SK-N-SH treated with all-trans-retinoic acid at 6 μM for 48 hours (cell line): ENCODE results near the gene TMEM30A.

ENCODE experiments used
- ATAC-seq: fragments of 200-7000 bp; cut with Tn5 transposase; 3 replicates; pipeline ENCODE4 v1.9.1; 2020; ENCODE audit warnings: mild to moderate bottlenecking, moderate library complexity
- ARNTL ChIP-seq: fragments of 450-650 bp; formaldehyde crosslinking; IDR thresholded peaks from 2 replicates; pipeline ENCODE4 v1.5.0; 2020; ENCODE audit warnings: low read depth, mild to moderate bottlenecking, moderate library complexity, borderline replicate concordance
- BACH2 ChIP-seq: fragments of 250-450 bp; sonication (Bioruptor Pico); IDR thresholded peaks from 2 replicates; pipeline ENCODE4 v1.9.0; 2021; ENCODE audit warnings: mild to moderate bottlenecking, borderline replicate concordance
- CSDC2 ChIP-seq: fragments of 250-450 bp; sonication (Bioruptor Pico); IDR thresholded peaks from 2 replicates; pipeline ENCODE4 v1.5.0; 2020; ENCODE audit warnings: mild to moderate bottlenecking, moderate library complexity
- ESRRG ChIP-seq: fragments of 250-450 bp; sonication (Bioruptor Pico); IDR thresholded peaks from 2 replicates; pipeline ENCODE4 v1.6.1; 2021; ENCODE audit warnings: mild to moderate bottlenecking
- GLIS3 ChIP-seq: fragments of 250-450 bp; sonication (Bioruptor Pico); IDR thresholded peaks from 2 replicates; pipeline ENCODE4 v1.5.0; 2020; ENCODE audit warnings: mild to moderate bottlenecking, moderate library complexity
- ISL1 ChIP-seq: fragments of 250-450 bp; sonication (Bioruptor Pico); IDR thresholded peaks from 2 replicates; pipeline ENCODE4 v2.1.2; 2022; ENCODE audit warnings: mild to moderate bottlenecking, moderate library complexity
- OSR1 ChIP-seq: fragments of 250-450 bp; sonication (Bioruptor Pico); IDR thresholded peaks from 2 replicates; pipeline ENCODE4 v1.8.0; 2022; ENCODE audit warnings: moderate library complexity, mild to moderate bottlenecking, inconsistent platforms
- PATZ1 ChIP-seq: fragments of 250-450 bp; sonication (Bioruptor Pico); IDR thresholded peaks from 2 replicates; pipeline ENCODE4 v1.8.0; 2020; ENCODE audit warnings: mild to moderate bottlenecking, moderate library complexity, borderline replicate concordance
- POU6F1 ChIP-seq: fragments of 250-450 bp; sonication (Bioruptor Pico); IDR thresholded peaks from 2 replicates; pipeline ENCODE4 v1.8.0; 2021; ENCODE audit warnings: low read depth, mild to moderate bottlenecking, moderate library complexity, borderline replicate concordance
- PPARA ChIP-seq: fragments of 250-450 bp; sonication (Bioruptor Pico); IDR thresholded peaks from 2 replicates; pipeline ENCODE4 v1.5.0; 2020; ENCODE audit warnings: mild to moderate bottlenecking, borderline replicate concordance
- RARB ChIP-seq: fragments of 250-450 bp; sonication (Bioruptor Pico); IDR thresholded peaks from 2 replicates; pipeline ENCODE4 v1.8.0; 2021; ENCODE audit warnings: mild to moderate bottlenecking, moderate library complexity
- SNAI2 ChIP-seq: fragments of 250-450 bp; sonication (Bioruptor Pico); IDR thresholded peaks from 2 replicates; pipeline ENCODE4 v1.5.0; 2020; ENCODE audit warnings: mild to moderate bottlenecking, moderate library complexity
- TCF4 ChIP-seq: fragments of 250-450 bp; sonication (Bioruptor Pico); IDR thresholded peaks from 2 replicates; pipeline ENCODE4 v1.8.0; 2021; ENCODE audit warnings: mild to moderate bottlenecking, moderate library complexity, borderline replicate concordance
- TOX ChIP-seq: fragments of 250-450 bp; sonication (Bioruptor Pico); IDR thresholded peaks from 2 replicates; pipeline ENCODE4 v1.8.0; 2021; ENCODE audit warnings: mild to moderate bottlenecking, moderate library complexity, borderline replicate concordance
- ZC3H10 ChIP-seq: fragments of 250-450 bp; sonication (Bioruptor Pico); IDR thresholded peaks from 2 replicates; pipeline ENCODE4 v1.5.1; 2021; ENCODE audit warnings: mild to moderate bottlenecking, moderate library complexity
- ZFP3 ChIP-seq: fragments of 250-450 bp; sonication (Bioruptor Pico); IDR thresholded peaks from 2 replicates; pipeline ENCODE4 v1.5.0; 2020; ENCODE audit warnings: mild to moderate bottlenecking, moderate library complexity
- ZFP30 ChIP-seq: fragments of 450-650 bp; formaldehyde crosslinking; IDR thresholded peaks from 2 replicates; pipeline ENCODE4 v1.5.0; 2022; ENCODE audit warnings: mild to moderate bottlenecking, moderate library complexity
- ZNF565 ChIP-seq: fragments of 450-650 bp; formaldehyde crosslinking; conservative IDR thresholded peaks from 2 replicates; pipeline ENCODE4 v1.5.0; 2020; ENCODE audit warnings: low read depth, mild to moderate bottlenecking, moderate library complexity
- ZNF70 ChIP-seq: fragments of 450-650 bp; formaldehyde crosslinking; IDR thresholded peaks from 2 replicates; pipeline ENCODE4 v1.5.0; 2020; ENCODE audit warnings: mild to moderate bottlenecking, moderate library complexity
- ZNF8 ChIP-seq: fragments of 450-650 bp; formaldehyde crosslinking; IDR thresholded peaks from 2 replicates; pipeline ENCODE4 v1.5.0; 2020; ENCODE audit warnings: mild to moderate bottlenecking, moderate library complexity

TMEM30A gene

GRCh38 chr6:75230484-75231325 lies 53.9 kb downstream of the TMEM30A start:
- TF ChIP-seq ZFP30 (CRISPR knock-in tag) (no peak), PATZ1 (no peak), BACH2 (CRISPR knock-in tag) (no peak), ZC3H10 (CRISPR knock-in tag) (no peak), RARB (no peak)
- TF ChIP-seq, all 23 proteins: peak for 0
- peak; percentile 89 for ATAC-seq

GRCh38 chr6:75224303-75224926 lies 60.2 kb downstream of the TMEM30A start:
- no peak for ATAC-seq
- TF ChIP-seq BACH2 (CRISPR knock-in tag), result no peak
- no peak for TF ChIP-seq ZNF565 (CRISPR knock-in tag)
- no peak for TF ChIP-seq PATZ1
- TF ChIP-seq TCF4 (CRISPR knock-in tag), result no peak
- no peak for TF ChIP-seq ZNF70 (CRISPR knock-in tag)
- TF ChIP-seq ISL1 (CRISPR knock-in tag), result no peak
- TF ChIP-seq GLIS3 (CRISPR knock-in tag), result no peak
- no peak for TF ChIP-seq POU6F1 (CRISPR knock-in tag)
- TF ChIP-seq CSDC2 (CRISPR knock-in tag), result no peak
- no peak for TF ChIP-seq OSR1
- no peak for TF ChIP-seq TOX
- TF ChIP-seq ZNF8 (CRISPR knock-in tag), result no peak
- TF ChIP-seq ESRRG, result no peak

- TF ChIP-seq TCF4 (CRISPR knock-in tag) (no peak), GLIS3 (CRISPR knock-in tag) (no peak), TOX (no peak), SNAI2 (CRISPR knock-in tag) (no peak), ZFP3 (CRISPR knock-in tag) (no peak), POU6F1 (CRISPR knock-in tag) (no peak), CSDC2 (CRISPR knock-in tag) (no peak)
- TF ChIP-seq, all 23 proteins: peak for 0
- ATAC-seq, result no peak
Observed at GRCh38 chr6:75223428-75223827, 61.2 kb downstream of the TMEM30A start.

- TF ChIP-seq PPARA (no peak), RARB (no peak), ESRRG (no peak)
- no peak for ATAC-seq
Observed at GRCh38 chr6:75222261-75222660, 62.3 kb downstream of the TMEM30A start.

GRCh38 chr6:75221116-75221515 lies 63.5 kb downstream of the TMEM30A start:
- TF ChIP-seq CSDC2 (CRISPR knock-in tag), result no peak
- no peak for TF ChIP-seq ZNF8 (CRISPR knock-in tag)
- no peak for TF ChIP-seq RARB
- TF ChIP-seq ZNF565 (CRISPR knock-in tag), result no peak
- no peak for TF ChIP-seq PATZ1
- no peak for TF ChIP-seq PPARA
- no peak for TF ChIP-seq TCF4 (CRISPR knock-in tag)
- no peak for TF ChIP-seq ZNF70 (CRISPR knock-in tag)
- no peak for TF ChIP-seq POU6F1 (CRISPR knock-in tag)
- no peak for TF ChIP-seq ARNTL (CRISPR knock-in tag)
- TF ChIP-seq ZC3H10 (CRISPR knock-in tag), result no peak
- TF ChIP-seq SNAI2 (CRISPR knock-in tag), result no peak
- no peak for TF ChIP-seq TOX
- no peak for TF ChIP-seq ZFP3 (CRISPR knock-in tag)
- TF ChIP-seq, all 23 proteins: peak for 0

More at GRCh38 chr6:75221116-75221515, 63.5 kb downstream of the TMEM30A start:
- ATAC-seq, result no peak
